ENCODE measurements around the gene CEP97. TPM values are rescaled to one million over a fixed set of nuclear protein-coding genes. Genes with fewer than 3 reads are reported as not detected.
"Not testable (repeated sequence)": the region's sequence is repeated elsewhere in the genome, so short reads cannot be mapped to it uniquely, and the experiment has no call there.

The CEP97 gene
- total RNA-seq, 2 donors from 2014 or later, result 5.5 to 7.1 TPM

DNA sequence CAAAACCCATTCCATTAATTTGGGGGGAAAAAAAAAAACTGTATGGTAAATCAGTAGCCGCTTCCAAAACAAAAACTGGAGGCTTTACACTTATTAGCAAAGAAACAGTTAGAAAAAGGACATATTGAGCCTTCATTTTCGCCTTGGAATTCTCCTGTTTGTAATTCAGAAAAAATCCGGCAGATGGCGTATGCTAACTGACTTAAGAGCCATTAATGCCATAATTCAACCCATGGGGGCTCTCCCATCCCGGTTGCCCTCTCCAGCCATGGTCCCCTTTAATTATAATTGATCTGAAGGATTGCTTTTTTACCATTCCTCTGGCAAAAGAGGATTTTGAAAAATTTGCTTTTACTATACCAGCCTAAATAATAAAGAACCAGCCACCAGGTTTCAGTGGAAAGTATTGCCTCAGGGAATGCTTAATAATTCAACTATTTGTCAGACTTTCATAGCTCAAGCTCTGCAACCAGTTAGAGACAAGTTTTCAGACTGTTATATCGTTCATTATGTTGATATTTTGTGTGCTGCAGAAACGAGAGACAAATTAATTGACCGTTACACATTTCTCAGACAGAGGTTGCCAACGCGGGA, 28.5 kb upstream of the CEP97 start:
- H3K4me1 ChIP-seq, result no peaks in the 10 kb centered on the region
- no peak overlapping the region for H3K27ac ChIP-seq
- TF ChIP-seq, protein P1, sequence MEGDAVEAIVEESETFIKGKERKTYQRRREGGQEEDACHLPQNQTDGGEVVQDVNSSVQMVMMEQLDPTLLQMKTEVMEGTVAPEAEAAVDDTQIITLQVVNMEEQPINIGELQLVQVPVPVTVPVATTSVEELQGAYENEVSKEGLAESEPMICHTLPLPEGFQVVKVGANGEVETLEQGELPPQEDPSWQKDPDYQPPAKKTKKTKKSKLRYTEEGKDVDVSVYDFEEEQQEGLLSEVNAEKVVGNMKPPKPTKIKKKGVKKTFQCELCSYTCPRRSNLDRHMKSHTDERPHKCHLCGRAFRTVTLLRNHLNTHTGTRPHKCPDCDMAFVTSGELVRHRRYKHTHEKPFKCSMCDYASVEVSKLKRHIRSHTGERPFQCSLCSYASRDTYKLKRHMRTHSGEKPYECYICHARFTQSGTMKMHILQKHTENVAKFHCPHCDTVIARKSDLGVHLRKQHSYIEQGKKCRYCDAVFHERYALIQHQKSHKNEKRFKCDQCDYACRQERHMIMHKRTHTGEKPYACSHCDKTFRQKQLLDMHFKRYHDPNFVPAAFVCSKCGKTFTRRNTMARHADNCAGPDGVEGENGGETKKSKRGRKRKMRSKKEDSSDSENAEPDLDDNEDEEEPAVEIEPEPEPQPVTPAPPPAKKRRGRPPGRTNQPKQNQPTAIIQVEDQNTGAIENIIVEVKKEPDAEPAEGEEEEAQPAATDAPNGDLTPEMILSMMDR (IDR thresholded peaks at IDR 0.05), result peak; percentile 82
- intact Hi-C loops (cut with DNase I), result no loop called here
- H3K36me3 ChIP-seq, result no peaks in the 10 kb centered on the region
- no peak overlapping the region for H3K9ac ChIP-seq (ENCODE audit: low read depth in 2 of 2, low read length in 2 of 2)
- no peak overlapping the region for H3K4me3 ChIP-seq
- DNase-seq, result peak; percentile 45
- no peaks in the 10 kb centered on the region for H3K27me3 ChIP-seq
- no peaks in the 10 kb centered on the region for H3K9me3 ChIP-seq

GRCh38 chr3:101701696-101702634, 22.4 kb upstream of the CEP97 start:
- H3K4me3 ChIP-seq, result no peak overlapping the region
- no peaks in the 10 kb centered on the region for H3K27me3 ChIP-seq
- no peak overlapping the region for H3K27ac ChIP-seq
- H3K36me3 ChIP-seq, result no peaks in the 10 kb centered on the region
- no peaks in the 10 kb centered on the region for H3K4me1 ChIP-seq
- intact Hi-C loops (cut with DNase I), result loop anchor here (10.0 kb wide), 1 partner anchor 523 kb away; no protein-coding TSS in a partner anchor
- DNase-seq, result no peak
- no peaks in the 10 kb centered on the region for H3K9me3 ChIP-seq
- no peak overlapping the region for H3K9ac ChIP-seq (ENCODE audit: low read depth in 2 of 2, low read length in 2 of 2)
- TF ChIP-seq, protein P1 (IDR thresholded peaks at IDR 0.05), result no peak

GRCh38 chr3:101702726-101703125, 21.7 kb upstream of the CEP97 start:
- intact Hi-C loops (cut with DNase I), result loop anchor here (10.0 kb wide), 1 partner anchor 522 kb away; no protein-coding TSS in a partner anchor
- no peak for DNase-seq
- Histone ChIP-seq H3K36me3 (no peaks in the 10 kb centered on the region), H3K9me3 (no peaks in the 10 kb centered on the region), H3K4me3 (no peak overlapping the region), H3K27me3 (no peaks in the 10 kb centered on the region), H3K27ac (no peak overlapping the region), H3K4me1 (no peaks in the 10 kb centered on the region), H3K9ac (ENCODE audit: low read depth in 2 of 2, low read length in 2 of 2) (no peak overlapping the region)
- TF ChIP-seq, protein P1 (IDR thresholded peaks at IDR 0.05), result no peak

DNA sequence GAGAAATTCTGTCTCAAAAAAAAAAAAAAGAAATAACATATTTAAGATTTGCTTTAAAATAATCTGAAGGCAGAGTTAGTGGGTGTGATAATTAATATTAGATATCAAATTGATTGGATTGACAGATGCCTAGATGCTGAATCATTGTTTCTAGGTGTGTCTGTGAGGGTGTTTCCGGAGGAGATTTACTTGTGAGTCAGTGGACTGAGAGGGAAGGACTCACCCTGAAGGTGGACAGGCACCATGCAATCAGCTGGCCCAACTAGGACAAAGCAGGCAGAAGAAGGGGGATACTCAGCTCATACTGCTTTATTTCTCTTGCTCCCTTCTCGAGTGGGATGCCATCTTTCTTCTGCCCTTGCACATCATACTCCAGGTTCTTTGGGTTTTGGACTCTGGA, 21.2 kb upstream of the CEP97 start:
- no peak overlapping the region for H3K27ac ChIP-seq
- no peak overlapping the region for H3K9ac ChIP-seq (ENCODE audit: low read depth in 2 of 2, low read length in 2 of 2)
- H3K9me3 ChIP-seq, result no peaks in the 10 kb centered on the region
- H3K27me3 ChIP-seq, result no peaks in the 10 kb centered on the region
- H3K4me3 ChIP-seq, result no peak overlapping the region
- no peaks in the 10 kb centered on the region for H3K4me1 ChIP-seq
- DNase-seq, result no peak
- intact Hi-C loops (cut with DNase I), result loop anchor here (10.0 kb wide), 1 partner anchor 522 kb away; no protein-coding TSS in a partner anchor
- TF ChIP-seq, protein P1 (IDR thresholded peaks at IDR 0.05), result no peak
- no peaks in the 10 kb centered on the region for H3K36me3 ChIP-seq

DNA sequence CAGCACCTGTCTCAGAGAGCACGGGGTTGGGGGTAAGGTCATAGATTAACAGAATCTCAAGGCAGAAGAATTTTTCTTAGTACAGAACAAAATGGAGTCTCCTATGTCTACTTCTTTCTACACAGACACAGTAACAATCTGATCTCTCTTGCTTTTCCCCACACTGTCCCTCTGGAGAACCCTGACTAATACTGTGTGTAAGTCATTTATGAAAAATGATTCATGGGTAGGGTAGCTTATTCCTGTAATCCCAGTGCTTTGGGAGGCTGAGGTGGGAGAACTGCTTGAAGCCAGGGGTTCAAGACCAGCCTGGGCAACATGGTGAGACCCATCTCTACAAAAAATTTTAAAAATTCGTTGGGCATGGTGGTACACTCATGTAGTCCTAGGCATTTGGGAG, 19.8 kb upstream of the CEP97 start:
- DNase-seq, result not testable (repeated sequence)

More for the DNA sequence above, 19.8 kb upstream of the CEP97 start:
- H3K36me3 ChIP-seq; H3K4me1 ChIP-seq; H3K27me3 ChIP-seq; H3K9me3 ChIP-seq; H3K27ac ChIP-seq; H3K4me3 ChIP-seq; H3K9ac ChIP-seq (ENCODE audit: low read depth in 2 of 2, low read length in 2 of 2): not testable (repeated sequence)
- intact Hi-C loops (cut with DNase I), result loop anchor here (10.0 kb wide), 1 partner anchor 520 kb away; no protein-coding TSS in a partner anchor
